ENCODE measurements around the gene GEMIN4. TPM values are rescaled to one million over a fixed set of nuclear protein-coding genes. Genes with fewer than 3 reads are reported as not detected.
"Not testable (repeated sequence)": the region's sequence is repeated elsewhere in the genome, so short reads cannot be mapped to it uniquely, and the experiment has no call there.

GEMIN4 gene
- total RNA-seq, 1 donor from 2014 or later = 25.1 TPM

- no peak for DNase-seq (ENCODE audit: low spot score)
Measured at GRCh38 chr17:778096-778495, 26.0 kb upstream of the GEMIN4 start.

- DNase-seq (ENCODE audit: low spot score) = no peak
Measured at GRCh38 chr17:774313-774584, 22.2 kb upstream of the GEMIN4 start.

GRCh38 chr17:773467-774312, 21.6 kb upstream of the GEMIN4 start:
- DNase-seq (ENCODE audit: low spot score) = no peak

GRCh38 chr17:773016-773415, 21.0 kb upstream of the GEMIN4 start:
- no peak for DNase-seq (ENCODE audit: low spot score)

GRCh38 chr17:767076-767475, 15.0 kb upstream of the GEMIN4 start:
- DNase-seq (ENCODE audit: low spot score) = no peak

- no peak for DNase-seq (ENCODE audit: low spot score)
Measured at GRCh38 chr17:760371-760770, 8.3 kb upstream of the GEMIN4 start.

- DNase-seq (ENCODE audit: low spot score) = no peak
Measured at GRCh38 chr17:759964-760363, 7.9 kb upstream of the GEMIN4 start.

GRCh38 chr17:756010-756567, 4.0 kb upstream of the GEMIN4 start:
- DNase-seq (ENCODE audit: low spot score) = not testable (repeated sequence)

- not testable (repeated sequence) for DNase-seq (ENCODE audit: low spot score)
Measured at GRCh38 chr17:755319-755961, 3.4 kb upstream of the GEMIN4 start.

- no peak for DNase-seq (ENCODE audit: low spot score)
Measured at GRCh38 chr17:753418-753817, 1.4 kb upstream of the GEMIN4 start.

GRCh38 chr17:752620-753219, 656 bp upstream of the GEMIN4 start:
- peak; percentile 74 for DNase-seq (ENCODE audit: low spot score)

GRCh38 chr17:751269-752001, 629 bp downstream of the GEMIN4 start:
- DNase-seq (ENCODE audit: low spot score) = peak; percentile 18

- DNase-seq (ENCODE audit: low spot score) = no peak
Measured at GRCh38 chr17:750431-751037, 1.5 kb downstream of the GEMIN4 start.

- not testable (repeated sequence) for DNase-seq (ENCODE audit: low spot score)
Measured at GRCh38 chr17:749359-749758, 2.7 kb downstream of the GEMIN4 start.

- not testable (repeated sequence) for DNase-seq (ENCODE audit: low spot score)
Measured at GRCh38 chr17:748604-749003, 3.5 kb downstream of the GEMIN4 start.

GRCh38 chr17:746783-747629, 5.1 kb downstream of the GEMIN4 start:
- no peak for DNase-seq (ENCODE audit: low spot score)

GRCh38 chr17:746181-746580, 5.9 kb downstream of the GEMIN4 start:
- no peak for DNase-seq (ENCODE audit: low spot score)

- no peak for DNase-seq (ENCODE audit: low spot score)
Measured at GRCh38 chr17:745406-745805, 6.7 kb downstream of the GEMIN4 start.

GRCh38 chr17:744937-745336, 7.1 kb downstream of the GEMIN4 start:
- DNase-seq (ENCODE audit: low spot score) = no peak

GRCh38 chr17:743139-743538, 8.9 kb downstream of the GEMIN4 start:
- no peak for DNase-seq (ENCODE audit: low spot score)

Data from mucosa of gallbladder (tissue), 1 donor.